ENCODE measurements around the gene INTS12. TPM values are rescaled to one million over a fixed set of nuclear protein-coding genes. Genes with fewer than 3 reads are reported as not detected.
"Not testable (repeated sequence)": the region's sequence is repeated elsewhere in the genome, so short reads cannot be mapped to it uniquely, and the experiment has no call there.

Gene INTS12
- total RNA-seq, 1 donor from 2014 or later: 19.1 TPM

DNA sequence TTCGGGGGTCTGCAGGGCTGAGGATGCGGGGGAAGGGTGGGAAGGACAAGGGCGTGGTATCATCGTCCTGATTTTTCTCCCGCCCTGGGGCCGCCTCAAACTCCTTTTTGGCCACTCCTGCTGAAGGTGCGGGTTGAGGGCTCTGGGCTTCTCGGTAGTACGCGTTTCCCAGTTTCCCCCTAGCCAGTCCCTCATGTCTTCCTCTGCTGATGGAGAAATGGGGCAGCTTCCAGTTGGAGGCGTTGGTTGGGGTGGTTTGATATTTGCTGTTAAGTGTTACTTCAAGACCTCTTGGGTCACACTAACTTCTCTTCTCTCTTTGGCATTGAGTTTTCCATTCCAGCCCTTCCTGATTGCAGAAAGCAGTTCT is 577 bp upstream of the INTS12 start:
- H3K9me3 ChIP-seq: no peaks in the 10 kb centered on the region
- H3K4me3 ChIP-seq: peak overlapping the region; percentile 88
- intact Hi-C loops (cut with DNase I): no loop called here
- no peak for DNase-seq
- no peaks in the 10 kb centered on the region for H3K27me3 ChIP-seq (ENCODE audit: low read depth)
- TF ChIP-seq CTCF (IDR thresholded peaks at IDR 0.05): no peak
- H3K27ac ChIP-seq: peak overlapping the region; percentile 90
- H3K4me1 ChIP-seq: peaks cover 21% of the 10 kb centered on the region
- no peaks in the 10 kb centered on the region for H3K36me3 ChIP-seq
- ATAC-seq: peak; percentile 45 to 67

DNA sequence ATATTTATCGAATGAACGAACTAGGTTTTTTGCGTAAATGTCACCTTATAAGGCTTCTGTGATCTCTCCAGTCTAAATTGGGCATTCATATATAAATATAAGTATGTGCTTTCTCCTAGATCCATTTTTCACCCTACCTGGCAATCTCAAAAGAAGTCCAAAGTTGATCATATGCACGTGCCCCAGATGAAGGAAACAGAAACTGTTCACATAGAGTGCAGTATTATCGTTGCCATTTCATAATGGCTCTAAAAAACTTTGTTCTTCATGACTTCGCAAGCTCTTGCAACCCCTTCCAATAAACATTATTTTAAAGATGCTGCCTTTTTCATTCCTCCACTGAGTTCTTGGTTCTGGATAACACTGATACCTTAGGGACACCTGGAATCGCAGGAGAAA is 708 bp downstream of the INTS12 start:
- H3K9me3 ChIP-seq: no peaks in the 10 kb centered on the region
- H3K27ac ChIP-seq: peak overlapping the region; percentile 90
- TF ChIP-seq CTCF (IDR thresholded peaks at IDR 0.05): no peak
- peak in 1 of 2 donors; percentile 3 for ATAC-seq
- H3K27me3 ChIP-seq (ENCODE audit: low read depth): no peaks in the 10 kb centered on the region
- H3K36me3 ChIP-seq: no peaks in the 10 kb centered on the region
- H3K4me3 ChIP-seq: peak overlapping the region; percentile 88
- DNase-seq: no peak
- H3K4me1 ChIP-seq: peaks cover 21% of the 10 kb centered on the region
- intact Hi-C loops (cut with DNase I): no loop called here

DNA sequence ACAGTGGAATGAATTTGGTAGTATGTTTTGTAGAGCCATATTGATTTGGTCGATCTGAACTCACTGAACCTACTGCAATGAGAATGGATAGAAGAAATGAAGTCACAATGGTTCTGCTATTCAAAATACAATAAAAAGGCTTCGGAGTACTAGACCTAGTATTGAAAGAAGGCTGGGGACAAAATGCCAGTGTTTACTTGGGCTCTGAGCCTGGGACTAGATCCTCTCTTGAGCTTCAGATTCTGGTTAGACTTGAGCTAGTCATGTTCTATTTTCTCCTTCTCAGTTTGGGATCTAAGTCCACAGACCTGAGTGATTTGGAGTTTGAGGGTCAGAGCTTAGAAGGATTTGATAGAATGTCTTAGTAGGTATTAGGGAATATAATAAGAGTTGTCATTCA is 9.9 kb downstream of the INTS12 start:
- intact Hi-C loops (cut with DNase I): no loop called here
- no peak overlapping the region for H3K4me3 ChIP-seq

DNA sequence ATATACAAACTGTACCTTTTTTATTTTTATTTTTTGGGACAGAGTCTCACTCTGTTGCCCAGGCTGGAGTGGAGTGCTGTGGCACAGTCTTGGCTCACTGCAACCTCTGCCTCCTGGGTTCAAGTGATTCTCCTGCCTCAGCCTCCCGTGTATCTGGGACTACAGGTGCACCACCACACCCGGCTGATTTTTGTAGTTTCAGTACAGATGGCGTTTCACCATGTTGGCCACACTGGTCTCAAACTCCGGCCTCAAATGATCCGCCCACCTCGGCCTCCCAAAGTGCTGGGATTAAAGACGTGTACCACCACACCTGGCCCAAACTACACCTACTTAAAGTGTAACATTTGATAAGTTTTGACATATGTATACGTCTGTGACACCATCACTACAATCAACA is 12.7 kb downstream of the INTS12 start:
- ATAC-seq; H3K27ac ChIP-seq; DNase-seq; H3K27me3 ChIP-seq (ENCODE audit: low read depth); H3K4me3 ChIP-seq; intact Hi-C loops (cut with DNase I); H3K9me3 ChIP-seq; H3K4me1 ChIP-seq: not testable (repeated sequence)
- peaks cover 82% of the 10 kb centered on the region for H3K36me3 ChIP-seq

More for the DNA sequence above, 9.9 kb downstream of the INTS12 start:
- ATAC-seq (no peak), DNase-seq (no peak)
- Histone ChIP-seq H3K27ac (no peak overlapping the region), H3K27me3 (ENCODE audit: low read depth) (no peaks in the 10 kb centered on the region), H3K9me3 (no peaks in the 10 kb centered on the region), H3K4me1 (no peaks in the 10 kb centered on the region), H3K36me3 (peaks cover 56% of the 10 kb centered on the region)
- TF ChIP-seq CTCF (IDR thresholded peaks at IDR 0.05): no peak

GRCh38 chr4:105694812-105695211 is 13.7 kb downstream of the INTS12 start:
- intact Hi-C loops (cut with DNase I); DNase-seq; H3K27ac ChIP-seq; H3K4me3 ChIP-seq; H3K9me3 ChIP-seq; H3K4me1 ChIP-seq; H3K27me3 ChIP-seq (ENCODE audit: low read depth); ATAC-seq: not testable (repeated sequence)
- peaks cover 91% of the 10 kb centered on the region for H3K36me3 ChIP-seq

- DNase-seq (no peak), ATAC-seq (no peak)
- Histone ChIP-seq H3K9me3 (no peaks in the 10 kb centered on the region), H3K27me3 (ENCODE audit: low read depth) (no peaks in the 10 kb centered on the region), H3K4me3 (no peak overlapping the region), H3K27ac (no peak overlapping the region), H3K4me1 (peaks cover 5% of the 10 kb centered on the region), H3K36me3 (peaks cover 97% of the 10 kb centered on the region)
- intact Hi-C loops (cut with DNase I): no loop called here
- TF ChIP-seq CTCF (IDR thresholded peaks at IDR 0.05): no peak
Observed at GRCh38 chr4:105686571-105686970, 21.9 kb downstream of the INTS12 start.

- ATAC-seq (peak; percentile 92 to 95), DNase-seq (peak; percentile 61)
- intact Hi-C loops (cut with DNase I): no loop called here
- Histone ChIP-seq H3K4me1 (peaks cover 5% of the 10 kb centered on the region), H3K27me3 (ENCODE audit: low read depth) (no peaks in the 10 kb centered on the region), H3K36me3 (peaks cover 63% of the 10 kb centered on the region), H3K27ac (no peak overlapping the region), H3K9me3 (no peaks in the 10 kb centered on the region), H3K4me3 (no peak overlapping the region)
- TF ChIP-seq CTCF (IDR thresholded peaks at IDR 0.05): no peak
Observed at GRCh38 chr4:105683038-105683437, 25.5 kb downstream of the INTS12 start.
